Choroid plexus epithelial cell (primary cell): ENCODE measurements around the gene CCSER1.

Experiments
- DNase-seq: peaks from one replicate; pipeline ENCODE4 v3.0.0-alpha.2; 2010; ENCODE audit warnings: low read depth
- H3K4me3 ChIP-seq: 2 replicates; pipeline ENCODE4 v1.5.1; 2011; ENCODE audit warnings: low read depth, mild to moderate bottlenecking, control low read depth, low read length, moderate library complexity
- CTCF ChIP-seq: conservative IDR thresholded peaks from 2 replicates; pipeline ENCODE4 v1.5.1; 2011; ENCODE audit warnings: low read depth, mild to moderate bottlenecking, control low read depth, inconsistent platforms, low read length, moderate library complexity

Gene CCSER1

DNA sequence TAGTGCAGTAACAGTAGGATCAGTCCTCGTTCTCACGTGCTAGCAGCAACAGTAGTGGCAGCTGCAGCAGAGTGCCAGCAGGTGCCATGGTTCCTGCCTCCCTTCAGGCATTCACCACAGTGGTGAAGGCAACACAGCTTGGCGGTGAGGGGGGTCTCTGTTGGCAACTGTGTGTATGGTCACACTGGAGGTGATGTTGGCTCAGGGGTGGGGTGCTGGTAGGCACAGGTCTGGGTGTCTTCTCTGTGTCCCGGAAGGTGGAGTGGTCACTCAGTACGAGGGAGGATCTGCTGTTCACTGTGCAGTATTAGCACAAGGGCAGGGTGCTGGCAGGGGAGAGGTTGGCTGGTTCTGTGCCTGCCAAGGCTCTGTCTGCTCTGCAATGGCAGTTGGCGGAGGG, 671.8 kb downstream of the CCSER1 start:
- H3K4me3 ChIP-seq = no peak overlapping the region
- DNase-seq = no peak
- TF ChIP-seq CTCF = no peak

- no peak for TF ChIP-seq CTCF
- H3K4me3 ChIP-seq = no peak overlapping the region
- DNase-seq = peak; percentile 4
Measured at GRCh38 chr4:90799895-90800294, 672.7 kb downstream of the CCSER1 start.

- no peak for TF ChIP-seq CTCF
- no peak overlapping the region for H3K4me3 ChIP-seq
- DNase-seq = no peak
Measured at GRCh38 chr4:90815569-90815968, 688.4 kb downstream of the CCSER1 start.

- no peak overlapping the region for H3K4me3 ChIP-seq
- no peak for DNase-seq
- TF ChIP-seq CTCF = no peak
Measured at GRCh38 chr4:90816754-90817153, 689.6 kb downstream of the CCSER1 start.

- H3K4me3 ChIP-seq = no peak overlapping the region
- no peak for DNase-seq
- TF ChIP-seq CTCF = no peak
Measured at GRCh38 chr4:90824266-90825150, 697.3 kb downstream of the CCSER1 start.

GRCh38 chr4:90825849-90826248, 698.7 kb downstream of the CCSER1 start:
- H3K4me3 ChIP-seq = no peak overlapping the region
- no peak for TF ChIP-seq CTCF
- no peak for DNase-seq

DNA sequence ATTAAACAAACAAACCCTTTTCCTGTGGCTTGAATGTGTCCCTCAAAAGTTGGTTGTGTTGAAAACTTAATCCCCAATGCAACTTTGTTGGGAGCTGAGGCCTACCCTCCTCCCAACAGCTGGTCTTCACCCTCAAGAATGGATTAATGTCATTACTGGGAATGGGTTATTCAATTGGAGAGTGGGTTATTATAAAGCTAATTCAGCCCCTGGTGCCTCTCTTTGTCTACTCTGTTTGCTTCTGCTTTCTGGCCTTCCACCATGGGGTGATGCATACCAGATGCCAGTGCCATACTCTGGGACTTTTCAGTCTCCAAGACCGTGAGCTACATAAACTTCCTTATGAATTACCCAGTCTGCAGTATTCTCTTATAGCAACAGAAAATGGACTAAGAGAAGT, 706.5 kb downstream of the CCSER1 start:
- no peak for DNase-seq
- no peak for TF ChIP-seq CTCF
- H3K4me3 ChIP-seq = no peak overlapping the region
